Endothelial cell (in vitro differentiated cells): Measurements from ENCODE around the gene HS3ST2. TPM values are rescaled to one million over a fixed set of nuclear protein-coding genes. Genes with fewer than 3 reads are reported as not detected.

Source experiments
- DNase-seq: peaks from one replicate; pipeline ENCODE4 v3.0.0; 2021; ENCODE audit warnings: low spot score
- H3K27ac Mint-ChIP-seq: one replicate; pipeline ENCODE4 v1.8.0; 2021; ENCODE audit warnings: mixed read lengths, inconsistent platforms; ENCODE audit not compliant: unreplicated experiment
- H3K27me3 Mint-ChIP-seq: one replicate; pipeline ENCODE4 v1.8.0; 2021; ENCODE audit warnings: mild to moderate bottlenecking, moderate library complexity, mixed read lengths, inconsistent platforms; ENCODE audit not compliant: unreplicated experiment
- H3K36me3 Mint-ChIP-seq: one replicate; pipeline ENCODE4 v1.8.0; 2021; ENCODE audit warnings: mild to moderate bottlenecking, low read depth, mixed read lengths, inconsistent platforms; ENCODE audit not compliant: unreplicated experiment
- H3K4me1 Mint-ChIP-seq: one replicate; pipeline ENCODE4 v1.8.0; 2021; ENCODE audit warnings: mild to moderate bottlenecking, mixed read lengths, inconsistent platforms; ENCODE audit not compliant: unreplicated experiment
- H3K4me3 Mint-ChIP-seq: one replicate; pipeline ENCODE4 v1.8.0; 2021; ENCODE audit warnings: mild to moderate bottlenecking, mixed read lengths, inconsistent platforms; ENCODE audit not compliant: unreplicated experiment
- H3K9me3 Mint-ChIP-seq: one replicate; pipeline ENCODE4 v1.8.0; 2021; ENCODE audit warnings: mixed read lengths, inconsistent platforms; ENCODE audit not compliant: unreplicated experiment
- CTCF ChIP-seq: fragments of 200-600 bp; sonication (generic); IDR thresholded peaks from one replicate; pipeline ENCODE4 v1.5.0; 2021; ENCODE audit warnings: antibody characterized with exemption; ENCODE audit not compliant: unreplicated experiment
- total RNA-seq: library from RNA; stranded (reverse); fragmentation: NEBNext Ultra II Directional; extraction: Animal tissue kit (Norgen Biotek cat#: 25700); gene quantifications from one replicate; pipeline ENCODE4 v1.2.1, GENCODE V29; 2021; ENCODE audit not compliant: unreplicated experiment

The HS3ST2 gene
- total RNA-seq, 1 donor from 2014 or later = 2.7 TPM

GRCh38 chr16:22797551-22797950 is 16.4 kb upstream of the HS3ST2 start:
- Mint-ChIP-seq H3K27ac (no peak overlapping the region), H3K36me3 (no peaks in the 10 kb centered on the region), H3K4me1 (no peaks in the 10 kb centered on the region), H3K4me3 (no peak overlapping the region), H3K27me3 (no peaks in the 10 kb centered on the region), H3K9me3 (no peaks in the 10 kb centered on the region)
- no peak for TF ChIP-seq CTCF
- DNase-seq = no peak

GRCh38 chr16:22799113-22799512 is 14.8 kb upstream of the HS3ST2 start:
- Mint-ChIP-seq H3K27ac (no peak overlapping the region), H3K9me3 (no peaks in the 10 kb centered on the region), H3K36me3 (no peaks in the 10 kb centered on the region), H3K27me3 (no peaks in the 10 kb centered on the region), H3K4me1 (no peaks in the 10 kb centered on the region), H3K4me3 (no peak overlapping the region)
- no peak for DNase-seq
- no peak for TF ChIP-seq CTCF

GRCh38 chr16:22804893-22805292 is 9.1 kb upstream of the HS3ST2 start:
- no peaks in the 10 kb centered on the region for H3K4me1 Mint-ChIP-seq
- H3K36me3 Mint-ChIP-seq = no peaks in the 10 kb centered on the region
- H3K27ac Mint-ChIP-seq = no peak overlapping the region
- H3K4me3 Mint-ChIP-seq = no peak overlapping the region
- no peak for DNase-seq
- no peaks in the 10 kb centered on the region for H3K27me3 Mint-ChIP-seq
- TF ChIP-seq CTCF = no peak
- no peaks in the 10 kb centered on the region for H3K9me3 Mint-ChIP-seq

- Mint-ChIP-seq H3K9me3 (no peaks in the 10 kb centered on the region), H3K4me1 (no peaks in the 10 kb centered on the region), H3K27ac (no peak overlapping the region), H3K4me3 (no peak overlapping the region), H3K27me3 (no peaks in the 10 kb centered on the region), H3K36me3 (no peaks in the 10 kb centered on the region)
- TF ChIP-seq CTCF = no peak
- DNase-seq = no peak
Measured at GRCh38 chr16:22805326-22805725, 8.6 kb upstream of the HS3ST2 start.

GRCh38 chr16:22806811-22807210 is 7.2 kb upstream of the HS3ST2 start:
- Mint-ChIP-seq H3K4me1 (no peaks in the 10 kb centered on the region), H3K27me3 (no peaks in the 10 kb centered on the region)

More at GRCh38 chr16:22806811-22807210, 7.2 kb upstream of the HS3ST2 start:
- Mint-ChIP-seq H3K36me3 (no peaks in the 10 kb centered on the region), H3K27ac (no peak overlapping the region), H3K9me3 (no peaks in the 10 kb centered on the region), H3K4me3 (no peak overlapping the region)
- no peak for DNase-seq
- TF ChIP-seq CTCF = no peak
